Hepatocyte (in vitro differentiated cells): Measurements from ENCODE around the gene TTC31.

Source experiments
- EZH2 ChIP-seq: fragments of 200-600 bp; sonication (generic); IDR thresholded peaks from 2 replicates; pipeline ENCODE4 v1.6.1; 2016; ENCODE audit warnings: antibody characterized with exemption, mild to moderate bottlenecking, borderline replicate concordance
- EZH2phosphoT487 ChIP-seq: fragments of 200-600 bp; sonication (generic); IDR thresholded peaks from one replicate; pipeline ENCODE4 v1.6.1; 2018; ENCODE audit warnings: antibody characterized with exemption, mild to moderate bottlenecking, low read depth, moderate library complexity; ENCODE audit not compliant: unreplicated experiment, severe bottlenecking
- TF ChIP-seq, protein P1 (sequence below): fragments of 200-600 bp; sonication (generic); IDR thresholded peaks from 2 replicates; pipeline ENCODE4 v1.5.1; 2016; ENCODE audit warnings: antibody characterized with exemption, mild to moderate bottlenecking; ENCODE audit not compliant: poor library complexity

DNA sequence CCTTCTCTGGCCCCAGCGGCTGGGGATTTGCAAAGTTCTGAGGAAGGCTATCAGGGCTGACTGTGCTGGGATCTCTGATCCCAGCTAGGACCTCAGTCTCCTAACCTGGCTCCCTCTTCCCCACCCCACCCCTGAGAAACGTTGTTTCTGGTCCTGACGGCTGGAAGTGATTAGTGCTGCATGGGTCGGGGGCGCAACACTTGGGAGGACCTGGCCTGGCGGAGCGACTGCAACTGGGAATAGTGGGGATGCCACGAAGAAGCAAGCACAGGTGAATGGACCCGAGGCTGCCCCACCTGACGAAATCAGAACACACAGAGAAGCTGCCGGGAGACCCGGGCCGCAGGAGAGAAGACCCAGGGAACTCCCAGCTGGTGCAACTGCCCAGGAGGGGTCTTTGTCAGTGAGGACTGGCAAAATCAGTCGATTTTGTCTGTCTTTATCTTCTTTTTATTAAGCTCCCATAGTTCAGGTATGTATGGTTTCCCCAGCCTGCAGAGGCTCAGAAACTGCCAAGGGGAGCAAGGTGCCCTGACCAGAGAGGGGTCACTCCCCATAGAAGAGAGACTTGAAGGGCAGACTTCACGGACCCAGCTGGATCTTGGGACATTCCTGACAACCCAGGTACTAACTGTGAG lies 17.2 kb downstream of the TTC31 start:
- TF ChIP-seq, protein P1, sequence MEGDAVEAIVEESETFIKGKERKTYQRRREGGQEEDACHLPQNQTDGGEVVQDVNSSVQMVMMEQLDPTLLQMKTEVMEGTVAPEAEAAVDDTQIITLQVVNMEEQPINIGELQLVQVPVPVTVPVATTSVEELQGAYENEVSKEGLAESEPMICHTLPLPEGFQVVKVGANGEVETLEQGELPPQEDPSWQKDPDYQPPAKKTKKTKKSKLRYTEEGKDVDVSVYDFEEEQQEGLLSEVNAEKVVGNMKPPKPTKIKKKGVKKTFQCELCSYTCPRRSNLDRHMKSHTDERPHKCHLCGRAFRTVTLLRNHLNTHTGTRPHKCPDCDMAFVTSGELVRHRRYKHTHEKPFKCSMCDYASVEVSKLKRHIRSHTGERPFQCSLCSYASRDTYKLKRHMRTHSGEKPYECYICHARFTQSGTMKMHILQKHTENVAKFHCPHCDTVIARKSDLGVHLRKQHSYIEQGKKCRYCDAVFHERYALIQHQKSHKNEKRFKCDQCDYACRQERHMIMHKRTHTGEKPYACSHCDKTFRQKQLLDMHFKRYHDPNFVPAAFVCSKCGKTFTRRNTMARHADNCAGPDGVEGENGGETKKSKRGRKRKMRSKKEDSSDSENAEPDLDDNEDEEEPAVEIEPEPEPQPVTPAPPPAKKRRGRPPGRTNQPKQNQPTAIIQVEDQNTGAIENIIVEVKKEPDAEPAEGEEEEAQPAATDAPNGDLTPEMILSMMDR: no peak
- TF ChIP-seq EZH2: no peak
- no peak for TF ChIP-seq EZH2phosphoT487
